GM12878 (cell line): Measurements from ENCODE around the gene MAP4K4. TPM values are rescaled to one million over a fixed set of nuclear protein-coding genes. Genes with fewer than 3 reads are reported as not detected.

ENCODE experiments used
- ATAC-seq: fragments of 200-7000 bp; cut with Tn5 transposase; 3 replicates; pipeline ENCODE4 v1.9.1; 2020; ENCODE audit warnings: mild to moderate bottlenecking, moderate library complexity
- BruUV-seq: library from RNA; stranded (reverse); fragments of 400-500 nt; replicated peaks from 2 replicates; lab custom pipeline; 2021; lab: Mats Ljungman, UMichigan
- CTCF ChIA-PET: fragments of 300-600 bp; sonication (Branson Sonifier 250); formaldehyde crosslinking; extraction: SDS; loops from one replicate; lab custom pipeline; 2021; ENCODE audit warnings: inconsistent platforms; lab: Yijun Ruan, JAX
- POLR2A ChIA-PET: fragments of 350-600 bp; formaldehyde crosslinking; extraction: SDS; loops from one replicate; lab custom pipeline; 2021; ENCODE audit warnings: inconsistent platforms; lab: Charles Lee
- RAD21 ChIA-PET: fragments of 300-600 bp; sonication (Branson Sonifier 250); formaldehyde crosslinking; loops from one replicate; lab custom pipeline; 2023; ENCODE audit warnings: antibody characterized with exemption; ENCODE audit not compliant: unreplicated experiment; lab: Charles Lee
- SMC1A ChIA-PET: fragments of 300-600 bp; sonication (Branson Sonifier 250); formaldehyde crosslinking; loops from one replicate; lab custom pipeline; 2023; ENCODE audit not compliant: unreplicated experiment, uncharacterized antibody; lab: Charles Lee
- DNase-seq: peaks from one replicate; pipeline ENCODE4 v3.0.0-alpha.2; 2011; ENCODE audit warnings: low read depth, low spot score
- FAIRE-seq: peaks from 3 replicates; lab custom pipeline; 2011; peaks lifted over from hg19 to GRCh38; lab: Jason Lieb, UNC
- H2AFZ ChIP-seq: 2 replicates; pipeline ENCODE4 v1.6.0; 2011; ENCODE audit warnings: low read depth, low read length, control low read depth; ENCODE audit not compliant: control insufficient read depth
- H3K27ac ChIP-seq: 2 replicates; pipeline ENCODE4 v1.5.1; 2011; ENCODE audit warnings: control low read depth; ENCODE audit not compliant: control insufficient read depth, insufficient read depth
- H3K27me3 ChIP-seq, 2 experiments: replicated peaks in 1 of 2; 2 replicates each; pipeline versions ENCODE4 v1.6.0 to v1.6.1; 2011; ENCODE audit warnings: low read length in 1 of 2; ENCODE audit not compliant: control insufficient read depth in 2 of 2, insufficient read depth in 2 of 2
- H3K36me3 ChIP-seq, 2 experiments: 2 replicates each; pipeline ENCODE4 v1.5.1; 2011; ENCODE audit warnings: low read length in 1 of 2; ENCODE audit not compliant: control insufficient read depth in 2 of 2, insufficient read depth in 2 of 2
- H3K4me1 ChIP-seq: 2 replicates; pipeline ENCODE4 v1.6.1; 2011; ENCODE audit warnings: mild to moderate bottlenecking, low read length, moderate library complexity, mixed read lengths; ENCODE audit not compliant: control insufficient read depth, insufficient read depth
- H3K4me2 ChIP-seq: 2 replicates; pipeline ENCODE4 v1.6.0; 2011; ENCODE audit warnings: control low read depth; ENCODE audit not compliant: control insufficient read depth, insufficient read depth
- H3K4me3 ChIP-seq: fragments of 200-600 bp; sonication (generic); 2 replicates; pipeline ENCODE4 v1.5.1; 2016
- H3K79me2 ChIP-seq: 2 replicates; pipeline ENCODE4 v1.6.0; 2011; ENCODE audit warnings: low read length; ENCODE audit not compliant: control insufficient read depth, insufficient read depth
- H3K9ac ChIP-seq: 2 replicates; pipeline ENCODE4 v1.8.0; 2011; ENCODE audit warnings: low read length, control low read depth, mixed read lengths; ENCODE audit not compliant: control insufficient read depth, insufficient read depth
- H3K9me3 ChIP-seq: replicated peaks from 3 replicates; pipeline ENCODE4 v1.5.1; 2011; ENCODE audit warnings: mild to moderate bottlenecking, low read length; ENCODE audit not compliant: control insufficient read depth, insufficient read depth
- H4K20me1 ChIP-seq: 2 replicates; pipeline ENCODE4 v1.6.0; 2011; ENCODE audit not compliant: control insufficient read depth, insufficient read depth
- E2F8 ChIP-seq: fragments of 450-650 bp; IDR thresholded peaks from 2 replicates; pipeline ENCODE4 v1.6.1; 2018; ENCODE audit warnings: mild to moderate bottlenecking, low read depth, moderate library complexity; ENCODE audit not compliant: partially characterized antibody
- IKZF1 ChIP-seq: fragments of 450-650 bp; conservative IDR thresholded peaks from 2 replicates; pipeline ENCODE4 v1.6.1; 2017; ENCODE audit warnings: antibody characterized with exemption, mild to moderate bottlenecking
- RFX5 ChIP-seq: IDR thresholded peaks from 2 replicates; pipeline ENCODE4 v1.6.1; 2011; ENCODE audit warnings: low read depth, low read length, improper control_type of control experiment
- SREBF1 ChIP-seq: IDR thresholded peaks from 2 replicates; pipeline ENCODE4 v1.6.1; 2012; ENCODE audit warnings: mild to moderate bottlenecking, low read length
- ZNF592 ChIP-seq: fragments of 450-650 bp; IDR thresholded peaks from 2 replicates; pipeline ENCODE4 v1.6.1; 2017; ENCODE audit warnings: mild to moderate bottlenecking, moderate library complexity
- ZSCAN29 ChIP-seq: fragments of 450-650 bp; IDR thresholded peaks from 2 replicates; pipeline ENCODE4 v1.6.1; 2017; ENCODE audit warnings: mild to moderate bottlenecking, moderate library complexity
- in situ Hi-C: fragments of 300-500 bp; cut with MboI; formaldehyde crosslinking; loops from 9 replicates; pipeline ENCODE4 v1.14.3; 2018; ENCODE audit warnings: mixed read lengths
- intact Hi-C: fragments of 100-400 bp; cut with micrococcal nuclease; formaldehyde crosslinking; loops from one replicate; pipeline ENCODE4 v1.14.2; 2022; ENCODE audit not compliant: unreplicated experiment
- polyA plus RNA-seq, 11 experiments: library from polyadenylated mRNA; depleted of rRNA in 4 of 11; unstranded in 6 of 11; stranded (reverse) in 5 of 11; fragments of >200 nt; fragmentation: Nextera tagmentation in 4 of 11; fragmentation: Illumina TruSeq in 1 of 11; extraction: Ambion mirVana in 4 of 11; extraction: Trizol in 1 of 11; gene quantifications; 1 replicate in 1 of 11; 2 replicates in 10 of 11; pipeline versions ENCODE4 v1.2.1 to v1.2.3, GENCODE V29; 2011 to 2016; ENCODE audit warnings: inconsistent platforms in 2 of 11, missing spikeins in 2 of 11, low read depth in 1 of 11
- total RNA-seq, 4 experiments: library from RNA; depleted of rRNA in 3 of 4; stranded (reverse); fragments of >200 nt in 3 of 4; fragmentation: Illumina TruSeq in 1 of 4; extraction: Trizol in 1 of 4; gene quantifications; 2 replicates each; pipeline versions ENCODE4 v1.2.1 to v1.2.3, GENCODE V29; 2013 to 2021

MAP4K4 gene
- total and polyA plus RNA-seq, 10 of the 15 experiments (the other 5 are each of a cell fraction or from before 2014, with no cell fraction given), result 1.9 to 50.4 (median 9.7) TPM

- intact Hi-C loops (loop anchor here (5.0 kb wide), 1 partner anchor 476 kb away; the partner anchor contains the start of gene IL18R1), in situ Hi-C loops (loop anchor here (5.0 to 10.0 kb wide), 2 partner anchors 361 to 564 kb away; no protein-coding TSS in a partner anchor)
- H2AFZ ChIP-seq, result no peak overlapping the region
- no peak overlapping the region for H3K27ac ChIP-seq
- H3K9me3 ChIP-seq, result no peaks in the 10 kb centered on the region
- BruUV-seq, result no TSS peak
- no peak overlapping the region for H3K9ac ChIP-seq
- no peaks in the 10 kb centered on the region for H3K79me2 ChIP-seq
- ChIA-PET POLR2A (no interaction called here), RAD21 (interaction anchor here (0.8 to 2.4 kb wide), 2 partner anchors 139 to 360 kb away, joined by 3 to 8 read pairs; no protein-coding TSS in a partner anchor), CTCF (interaction anchor here (0.7 to 7.5 kb wide), 3 partner anchors 18 to 359 kb away, joined by 3 to 169 read pairs (median 166); no protein-coding TSS in a partner anchor), SMC1A (interaction anchor here (1.0 to 7.5 kb wide), 7 partner anchors 10 to 462 kb away, joined by 3 to 105 read pairs (median 5); no protein-coding TSS in a partner anchor)
- no peaks in the 10 kb centered on the region for H3K4me1 ChIP-seq
- no peaks in the 10 kb centered on the region for H3K36me3 ChIP-seq
- no peaks in the 10 kb centered on the region for H3K27me3 ChIP-seq
- no peak for DNase-seq
- H4K20me1 ChIP-seq, result no peaks in the 10 kb centered on the region
- H3K4me2 ChIP-seq, result no peak overlapping the region
- ATAC-seq, result no peak
- TF ChIP-seq RFX5, result no peak
- TF ChIP-seq IKZF1, result no peak
- TF ChIP-seq SREBF1, result no peak
- TF ChIP-seq ZSCAN29, result no peak
- TF ChIP-seq E2F8, result no peak
- no peak for TF ChIP-seq ZNF592
- no peak for FAIRE-seq
- H3K4me3 ChIP-seq, result no peak overlapping the region
These were observed 183.6 kb downstream of the MAP4K4 start for GRCh38 chr2:101881131-101881530.
